HG02588 (cell line): ENCODE results near the gene ESAM.

Source experiments
- ATAC-seq: cut with Tn5 transposase; IDR thresholded peaks from one replicate; pipeline ENCODE4 v1.9.1; 2021; ENCODE audit warnings: mild to moderate bottlenecking, moderate library complexity; ENCODE audit not compliant: unreplicated experiment

Gene ESAM

GRCh38 chr11:124762105-124762623, at the start of gene ESAM:
Gene ESAM (minus strand): TSS chr11:124762290. CDS start chr11:124762154, 136 bp downstream.
- peak; percentile 55 for ATAC-seq

DNA sequence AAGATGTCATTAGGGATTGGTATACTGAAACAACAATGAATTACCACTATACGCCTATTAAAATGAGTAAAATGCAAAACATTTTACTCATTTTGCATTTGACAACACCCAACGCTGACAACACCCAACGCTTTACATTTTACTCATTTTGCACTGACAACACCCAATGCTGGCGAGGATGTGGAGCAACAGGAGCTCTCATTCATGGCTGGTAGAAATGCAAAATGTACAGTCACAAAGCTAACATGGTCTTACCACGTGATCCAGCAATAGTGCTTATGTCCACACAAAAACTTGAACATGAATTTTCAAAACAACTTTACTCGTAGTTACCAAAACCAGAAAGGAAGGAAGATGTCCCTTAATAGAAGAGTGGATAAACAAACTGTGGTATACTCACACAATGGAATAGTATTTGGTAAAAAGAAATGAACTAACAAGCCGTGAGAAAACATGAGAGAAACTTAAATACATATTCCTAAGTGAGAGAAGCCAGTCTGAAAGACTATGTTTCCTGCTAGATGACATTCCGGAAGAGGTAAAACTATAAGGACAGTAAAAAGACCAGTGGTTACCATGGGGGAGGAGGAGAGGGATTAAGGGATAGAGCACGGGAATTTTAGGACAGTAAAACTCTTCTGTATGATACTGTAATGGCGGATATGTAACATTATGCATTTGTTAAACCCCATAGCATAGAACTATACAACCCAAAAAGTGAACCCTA, 49.5 kb upstream of the ESAM start:
- no peak for ATAC-seq

DNA sequence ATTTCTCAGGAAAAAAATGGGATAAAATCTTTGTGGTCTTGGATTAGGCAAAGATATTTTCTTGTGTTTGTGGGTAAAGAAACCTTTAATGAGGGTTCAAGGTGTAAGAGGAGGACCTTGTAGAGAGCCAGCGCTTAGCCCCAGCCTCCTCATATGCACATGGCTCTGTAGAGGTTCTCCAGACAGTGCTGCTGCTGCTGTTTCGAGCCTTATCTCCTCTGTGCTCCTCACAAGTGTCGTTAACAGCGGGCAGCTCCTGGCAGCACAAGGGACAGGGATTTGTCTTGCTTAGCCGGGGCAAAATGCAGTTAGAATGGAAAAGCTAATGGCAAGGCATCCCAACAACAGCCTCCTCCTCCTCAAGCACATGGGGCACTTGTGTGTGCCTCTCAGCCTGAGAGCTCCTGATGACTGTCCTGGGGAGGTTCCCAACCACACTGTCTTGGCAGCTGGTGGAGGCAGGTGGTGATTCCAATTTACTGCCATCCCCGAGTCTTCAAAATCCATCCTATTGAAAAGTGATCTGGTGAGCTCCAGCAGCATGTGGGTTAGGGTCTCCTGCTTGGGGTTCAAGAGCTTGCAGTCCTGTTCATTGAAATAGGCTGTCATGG, 45.7 kb upstream of the ESAM start:
- no peak for ATAC-seq

DNA sequence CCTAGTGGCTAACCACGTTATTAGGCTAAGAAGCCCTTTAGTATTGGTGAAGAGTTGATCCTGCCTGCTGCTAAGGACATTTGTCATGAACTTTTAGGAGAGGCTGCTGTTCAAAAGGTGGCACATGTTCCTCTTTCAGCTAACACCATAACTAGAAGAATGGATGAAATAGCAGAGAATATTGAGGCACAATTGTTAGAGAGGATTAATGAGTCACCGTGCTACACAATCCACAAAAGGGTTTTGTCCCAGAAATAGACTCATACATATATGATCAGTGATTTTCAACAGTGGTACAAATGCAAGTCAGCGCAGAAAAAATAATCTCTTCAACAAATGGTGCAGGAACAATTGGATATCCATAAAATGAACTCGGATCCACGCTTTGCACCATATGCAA, 45.1 kb upstream of the ESAM start:
- ATAC-seq: no peak

- ATAC-seq: no peak
Observed at GRCh38 chr11:124804884-124805283, 42.8 kb upstream of the ESAM start.

GRCh38 chr11:124801636-124802312, 39.7 kb upstream of the ESAM start:
- ATAC-seq: no peak

DNA sequence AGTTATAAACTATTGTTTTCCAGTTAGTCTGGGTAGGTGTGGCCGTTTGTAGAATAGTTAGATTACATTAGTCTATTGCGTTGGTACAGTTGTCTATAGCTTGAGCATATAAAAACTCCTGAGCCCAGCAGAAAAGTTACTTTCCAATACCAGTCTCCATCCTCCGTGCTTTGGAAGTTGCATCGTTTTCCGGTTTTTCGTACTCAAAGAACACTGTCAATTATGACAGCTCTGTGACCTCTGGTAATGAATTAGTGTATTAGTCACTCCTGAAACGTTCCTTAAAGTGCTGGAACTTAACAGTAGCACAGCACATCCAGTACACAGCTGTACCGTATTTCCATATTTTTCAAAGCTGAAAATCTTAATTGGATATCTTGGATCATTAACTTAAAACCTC, 38.9 kb upstream of the ESAM start:
- no peak for ATAC-seq

- peak; percentile 91 for ATAC-seq
Observed at GRCh38 chr11:124800226-124800929, 38.3 kb upstream of the ESAM start, which contains the start of gene MSANTD2. Gene MSANTD2 (minus strand): TSS chr11:124800406. CDS start chr11:124800380, 26 bp downstream.

DNA sequence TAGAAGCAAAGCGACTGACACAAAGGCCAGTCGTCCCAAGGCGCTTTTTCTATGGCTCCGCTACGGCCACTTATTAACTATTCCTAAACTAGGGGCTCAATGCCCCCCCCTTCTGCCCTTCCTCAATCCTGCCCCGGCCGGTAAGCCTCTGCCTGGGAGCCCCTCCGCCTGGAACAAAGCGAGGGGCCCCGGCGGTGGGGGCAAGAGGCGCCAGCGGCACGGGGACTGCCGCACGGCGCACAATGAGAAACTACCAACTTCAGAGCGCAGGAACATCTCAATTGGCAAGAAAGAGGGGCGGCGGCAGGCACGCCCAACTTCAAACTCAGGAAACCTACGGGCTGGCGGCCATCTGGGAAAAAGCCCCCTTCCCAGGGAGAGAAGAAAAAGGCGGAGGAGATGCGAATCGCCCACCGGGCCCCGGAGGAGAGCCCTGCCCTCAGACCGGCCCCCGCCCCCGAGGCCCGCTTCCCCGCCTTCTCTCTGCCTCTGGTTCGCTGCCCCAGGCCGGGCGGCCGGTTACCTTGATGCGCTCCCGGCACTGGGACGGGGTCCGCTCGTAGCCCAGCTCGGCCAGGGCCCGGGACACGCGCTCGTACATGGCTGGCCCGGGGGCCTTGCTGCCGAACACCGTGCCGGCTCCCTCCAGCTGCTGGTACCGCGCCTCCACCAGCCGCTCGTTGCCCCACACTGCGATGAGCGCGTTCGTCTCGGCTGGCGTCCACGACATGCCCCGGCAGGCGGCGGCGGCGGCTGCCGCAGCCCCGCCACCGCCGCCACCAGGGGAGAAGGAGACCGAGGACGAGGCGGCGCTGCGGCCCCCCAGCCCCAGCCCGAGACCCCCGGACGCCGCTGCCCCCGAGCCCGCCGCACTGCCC, 37.5 kb upstream of the ESAM start:
- ATAC-seq: peak; percentile 35

- ATAC-seq: peak; percentile 14
Observed at GRCh38 chr11:124798991-124799347, 36.9 kb upstream of the ESAM start.

DNA sequence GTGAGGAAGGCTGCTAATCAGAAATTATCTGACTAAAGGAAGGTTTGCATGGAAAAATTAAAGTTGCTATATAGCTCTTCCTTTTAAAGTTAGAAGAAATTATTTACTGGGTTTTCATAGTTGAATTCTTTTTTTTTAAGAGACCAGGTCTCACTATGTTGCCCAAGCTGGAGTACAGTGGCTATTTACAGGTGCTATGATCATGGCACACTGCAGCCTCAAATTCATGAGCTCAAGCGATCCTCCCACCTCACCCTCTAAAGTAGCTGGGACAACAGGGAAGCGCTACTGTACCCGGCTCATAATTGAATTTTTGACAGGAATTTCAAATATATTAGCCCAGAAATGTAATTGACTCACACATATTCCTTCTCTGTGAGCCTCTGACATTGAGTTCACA, 34.2 kb upstream of the ESAM start:
- no peak for ATAC-seq

DNA sequence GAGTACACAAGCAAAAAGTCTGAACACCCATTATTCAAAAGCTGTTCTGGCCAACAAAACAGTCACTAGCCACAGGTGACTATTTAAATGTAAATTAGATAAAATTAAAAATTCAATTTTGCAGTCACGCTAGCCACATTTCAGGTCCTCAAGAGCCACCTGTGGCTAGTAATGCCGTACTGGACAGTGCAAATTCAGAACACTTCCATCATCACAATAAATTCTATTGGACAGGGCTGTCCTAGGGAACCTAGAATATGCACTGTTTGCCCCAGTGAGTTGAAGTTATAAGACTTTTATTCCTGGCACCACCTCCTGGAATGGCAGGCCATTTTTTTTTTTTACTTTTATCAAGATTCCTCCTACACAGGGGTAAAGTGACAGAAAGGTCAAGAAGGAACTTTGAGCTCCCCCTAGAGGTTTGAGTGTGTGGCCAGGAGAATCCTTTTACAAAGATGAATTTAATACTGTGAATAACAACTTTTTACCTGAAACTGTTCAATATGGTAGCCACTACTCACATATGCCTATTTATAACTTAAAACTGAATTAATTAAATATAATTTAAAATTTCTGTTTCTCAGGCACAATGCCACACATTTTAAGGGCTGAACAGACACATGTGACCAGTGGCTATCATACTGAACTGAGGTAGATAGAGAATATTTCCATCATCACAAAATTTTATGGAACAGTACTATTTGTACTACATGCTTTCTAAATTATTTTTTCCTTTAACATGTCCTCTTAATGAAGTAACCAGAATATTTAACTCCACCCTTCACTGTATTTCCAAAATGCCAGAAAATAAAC, 31.6 kb upstream of the ESAM start:
- ATAC-seq: peak; percentile 57

- peak; percentile 52 for ATAC-seq
Observed at GRCh38 chr11:124791626-124792341, 29.7 kb upstream of the ESAM start.

GRCh38 chr11:124788521-124788920, 26.4 kb upstream of the ESAM start:
- ATAC-seq: no peak

DNA sequence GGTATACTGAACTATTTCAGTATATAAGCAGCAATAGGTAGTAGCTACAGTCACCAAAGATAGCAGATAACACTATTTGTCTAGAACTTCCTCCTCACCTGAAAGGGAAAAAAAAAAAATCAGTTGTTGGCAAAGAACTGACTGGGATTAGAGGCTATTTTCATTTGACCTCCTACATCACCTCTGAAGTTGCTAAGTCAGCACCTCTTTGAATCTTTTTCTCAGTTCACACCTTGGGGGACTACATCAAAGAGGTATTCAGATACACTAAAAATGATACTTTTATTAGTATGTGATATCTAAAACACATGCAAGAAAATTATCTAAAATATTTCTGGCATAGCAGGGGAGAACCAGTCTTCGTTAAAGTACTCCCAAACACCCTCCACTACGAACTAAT, 22.0 kb upstream of the ESAM start:
- ATAC-seq: no peak

GRCh38 chr11:124783002-124783401, 20.9 kb upstream of the ESAM start:
- ATAC-seq: no peak

DNA sequence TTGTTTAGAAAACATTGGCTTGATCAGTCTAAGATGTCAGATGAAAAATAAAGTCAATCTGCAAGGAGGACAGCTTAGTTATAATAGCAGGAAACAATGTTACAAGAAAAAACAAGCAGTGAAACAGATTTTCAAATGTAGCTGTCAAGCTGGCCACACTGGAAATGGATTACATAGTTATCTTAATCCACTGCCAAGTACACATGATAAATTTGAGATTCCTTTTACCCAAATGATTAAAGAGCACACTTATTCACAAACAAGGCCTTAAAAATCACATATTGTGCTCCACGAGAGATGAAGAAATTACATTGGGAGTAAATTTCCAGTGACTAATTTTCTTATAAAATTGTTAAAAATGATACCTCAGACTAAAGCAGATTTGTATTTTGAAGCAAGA, 17.5 kb upstream of the ESAM start:
- ATAC-seq: no peak

DNA sequence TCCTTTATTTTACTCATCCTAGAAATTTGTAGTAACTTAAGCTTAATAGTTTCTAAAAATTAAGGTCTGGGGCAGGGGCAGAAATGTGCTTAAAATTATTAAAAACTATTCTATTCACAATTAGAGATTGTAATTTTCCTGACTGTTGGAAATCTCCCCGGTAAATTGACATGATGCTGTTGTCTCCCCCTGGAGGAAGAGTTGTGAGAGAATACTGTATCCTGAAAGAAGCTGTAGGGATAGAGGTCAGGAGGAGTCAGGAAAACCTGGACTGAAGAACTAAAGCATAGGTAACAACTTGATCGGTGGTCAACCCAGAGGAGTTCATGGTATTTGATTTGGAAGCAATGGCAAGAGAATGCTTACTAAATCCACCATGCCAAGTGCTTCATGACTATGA, 16.2 kb upstream of the ESAM start:
- no peak for ATAC-seq
